HL-60/S4 treated with phorbol 12-myristate 13-acetate at 8.2 ng/mL for 4 days and 3 days (cell line): ENCODE data around the gene COX8A.

Source experiments
- in situ Hi-C: fragments of 300-500 bp; cut with MboI; formaldehyde crosslinking; loops from 2 replicates; pipeline ENCODE4 v1.15.0; 2022; ENCODE audit warnings: low sequenced_read_pairs

The COX8A gene

DNA sequence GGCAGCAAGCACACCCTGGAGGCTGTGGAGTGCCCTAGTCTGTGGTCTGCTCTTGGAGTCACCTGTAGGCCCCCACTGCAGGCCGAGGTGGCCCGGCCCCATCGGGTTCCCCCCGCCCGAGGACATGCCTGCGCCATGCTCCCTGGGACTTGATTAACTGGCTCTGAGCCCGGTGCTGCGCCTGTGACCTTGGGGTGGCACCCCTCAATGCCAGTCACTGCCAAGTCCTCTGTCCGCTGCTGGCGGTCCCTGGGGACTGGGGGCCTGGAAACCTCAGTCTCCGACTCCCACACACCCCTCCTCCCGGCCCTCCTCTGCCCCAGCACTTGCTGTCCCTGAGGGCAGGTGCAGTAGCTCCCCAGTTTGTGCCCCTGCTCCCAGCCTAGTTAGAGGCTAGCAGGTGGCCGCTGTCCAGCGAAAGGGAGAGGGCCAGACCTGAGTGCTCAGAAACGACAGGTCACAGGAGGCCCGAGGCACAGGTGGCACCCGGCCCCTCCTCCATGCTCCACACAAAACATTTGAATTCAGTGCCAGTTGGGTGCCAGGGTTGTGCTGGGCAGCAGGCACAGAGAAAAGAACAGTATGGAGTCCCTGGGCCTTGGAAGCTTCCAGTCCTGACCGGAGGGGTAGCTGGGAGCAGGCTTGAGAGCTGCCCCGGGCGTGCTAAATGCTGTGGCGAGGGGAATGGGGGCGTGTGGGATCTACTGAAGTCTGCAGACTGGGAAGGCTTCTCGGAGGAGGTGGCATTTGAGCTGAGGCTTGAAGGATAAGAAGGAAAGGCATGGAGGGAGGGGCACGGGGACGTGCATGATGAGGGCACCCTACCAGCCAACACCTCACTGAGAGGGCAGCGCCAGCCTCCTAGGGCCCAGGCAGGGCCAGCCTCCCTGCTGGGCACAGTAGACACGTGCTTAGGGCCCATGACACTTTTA lies 45.0 kb downstream of the COX8A start:
- in situ Hi-C loops = no loop called here

DNA sequence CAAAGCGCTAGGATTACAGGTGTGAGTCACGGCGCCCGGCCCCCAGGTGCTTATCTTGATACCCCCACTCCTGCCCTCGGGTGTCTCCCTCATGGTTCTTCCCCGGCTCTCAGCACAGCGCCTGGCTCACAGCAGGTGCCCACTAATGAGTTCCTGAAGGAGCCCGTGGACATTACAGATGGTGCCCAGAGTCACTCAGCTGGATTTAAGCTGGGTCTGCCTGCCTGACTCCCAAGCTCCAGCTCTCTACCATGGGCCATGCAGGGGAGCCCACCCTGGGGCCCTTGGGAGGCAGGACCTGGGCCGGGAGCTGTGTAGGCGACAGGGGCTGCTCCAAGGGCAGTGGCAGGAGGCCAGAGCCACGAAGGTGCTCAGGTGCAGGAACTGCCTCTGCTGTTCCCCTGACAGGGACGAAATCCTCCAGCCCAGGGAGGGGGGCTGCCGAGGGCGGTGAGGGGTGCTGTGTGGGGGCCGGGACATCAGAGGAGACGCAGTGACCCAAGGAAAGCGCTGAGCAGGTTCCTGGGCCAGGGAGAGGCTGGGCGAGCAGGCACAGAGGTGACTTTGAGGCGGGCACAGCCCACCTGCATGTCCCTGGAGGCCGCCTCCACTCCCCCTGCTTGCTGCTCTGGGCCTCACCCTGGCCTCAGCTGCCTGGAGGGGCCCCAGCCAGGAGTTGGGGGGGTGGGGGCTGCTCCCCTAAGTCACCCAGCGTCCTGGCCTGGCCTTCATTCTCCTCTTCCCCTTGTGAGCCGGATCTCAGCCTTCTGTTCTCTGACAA lies 46.7 kb downstream of the COX8A start:
- in situ Hi-C loops = no loop called here

DNA sequence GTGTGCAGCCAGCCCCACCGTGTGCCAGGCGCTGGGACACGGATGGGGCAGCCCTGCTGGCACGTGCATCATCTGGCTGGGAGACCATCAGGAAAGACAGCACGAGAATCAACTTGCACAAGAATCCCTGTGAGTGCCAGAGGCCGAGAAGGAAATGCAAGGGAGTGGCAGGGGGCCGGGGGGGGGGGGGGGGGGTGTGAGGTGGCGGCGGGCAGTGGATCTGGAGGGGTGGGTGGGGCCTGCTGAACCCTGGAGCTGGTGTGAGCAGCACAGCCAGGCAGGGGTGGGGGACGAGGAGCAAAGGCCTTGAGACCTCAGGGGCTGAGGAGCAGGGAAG lies 47.3 kb downstream of the COX8A start:
- in situ Hi-C loops = no loop called here

DNA sequence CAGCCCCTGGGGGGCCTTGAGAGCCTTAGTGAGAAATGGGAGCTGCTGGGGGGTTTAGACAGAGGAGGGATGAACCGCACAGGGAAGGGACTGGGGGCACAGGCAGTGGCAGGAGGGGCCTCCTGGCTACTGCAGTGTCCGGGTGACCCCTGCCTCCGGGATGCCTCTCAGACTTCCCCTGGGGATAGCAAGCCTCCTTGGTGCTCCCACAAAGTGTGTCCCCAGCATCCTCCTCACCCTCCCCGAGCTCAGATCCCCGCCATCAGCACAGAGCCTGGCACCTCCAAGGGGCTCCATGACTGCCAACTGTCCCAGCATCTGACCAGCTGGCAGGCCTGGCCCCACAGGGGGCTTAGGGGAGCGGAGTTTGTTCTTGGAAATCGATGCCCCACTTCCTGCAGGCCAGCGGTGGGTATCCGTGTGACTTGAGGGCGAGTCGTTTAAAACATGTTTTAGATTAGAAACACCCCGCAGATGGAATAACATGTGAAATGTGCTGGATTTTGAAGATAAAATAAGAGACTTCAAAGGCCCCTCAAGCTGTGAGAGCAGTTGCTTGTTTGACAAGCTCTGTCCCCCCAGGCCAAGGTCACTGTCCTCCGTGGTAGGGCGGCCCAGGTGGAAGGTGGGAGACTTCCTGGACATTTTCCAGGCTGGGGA lies 47.8 kb downstream of the COX8A start:
- in situ Hi-C loops = no loop called here

DNA sequence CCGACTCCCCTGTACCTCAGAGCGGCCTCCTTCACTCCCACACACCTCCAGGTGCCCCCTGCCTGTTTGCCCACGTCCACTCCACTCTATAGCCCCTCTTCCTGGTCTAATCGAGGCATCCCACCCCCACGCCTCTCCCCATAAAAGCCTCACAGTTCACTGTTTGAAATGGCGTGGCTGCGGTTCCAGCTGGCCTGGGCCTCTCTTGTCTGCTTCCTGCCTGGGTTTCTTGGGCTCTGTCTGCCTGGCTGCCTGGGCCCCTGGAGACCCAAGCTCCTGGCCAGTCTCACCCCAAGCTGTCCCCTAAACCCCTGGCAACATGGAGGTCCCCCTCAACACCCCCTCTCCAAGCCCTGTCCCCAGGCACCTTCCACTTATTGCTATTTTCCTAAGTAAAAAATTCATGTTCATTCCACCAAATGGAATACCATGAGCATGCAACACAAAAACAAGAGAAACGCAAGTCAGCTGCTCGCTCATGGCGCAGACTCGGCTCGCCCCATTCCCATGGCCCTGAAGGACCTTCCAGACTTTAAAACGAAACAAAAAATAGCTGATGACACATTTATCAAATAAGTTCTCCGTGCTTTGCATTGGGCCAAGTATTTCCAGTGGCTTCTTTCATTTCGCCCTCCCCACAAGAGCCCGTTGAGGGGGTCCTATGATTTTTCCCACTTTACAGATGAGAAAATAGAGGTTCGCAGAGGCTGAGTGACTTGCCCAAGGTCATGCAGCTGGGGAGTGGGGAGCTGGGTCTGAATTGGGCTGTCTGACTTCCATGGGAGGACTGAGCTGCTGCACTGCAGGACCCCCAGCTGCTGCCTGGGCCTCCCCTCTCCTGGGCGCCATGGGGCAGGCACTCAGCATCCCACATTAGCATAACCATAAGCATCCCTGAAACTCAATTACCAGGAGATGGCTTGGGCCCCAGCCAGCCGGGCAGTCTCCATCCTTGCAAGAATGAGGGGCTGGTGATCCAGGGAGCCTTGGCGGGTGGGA lies 49.6 kb downstream of the COX8A start:
- in situ Hi-C loops = no loop called here

DNA sequence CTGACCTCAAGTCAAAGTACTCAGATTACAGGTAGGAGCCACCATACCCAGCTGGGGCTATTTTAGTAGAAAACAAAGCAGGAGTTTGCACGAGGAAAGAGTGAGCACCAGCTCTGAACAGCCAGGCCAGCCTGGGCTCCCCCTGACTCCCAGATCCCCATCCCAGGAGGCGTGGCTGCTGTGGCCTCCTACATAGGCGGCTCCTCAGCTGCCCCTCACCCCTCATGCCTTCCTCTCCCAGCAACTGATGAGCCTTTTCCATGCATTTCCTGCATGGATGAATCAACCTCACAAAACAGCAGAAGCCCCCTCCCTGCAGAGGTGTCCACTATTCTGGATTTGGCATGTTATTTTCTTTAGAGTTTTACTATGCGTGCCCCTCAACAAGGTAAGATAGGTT lies 50.8 kb downstream of the COX8A start:
- in situ Hi-C loops = no loop called here
